Measurements from ENCODE around the gene PNCK. TPM values are rescaled to one million over a fixed set of nuclear protein-coding genes. Genes with fewer than 3 reads are reported as not detected.

The PNCK gene
- total and polyA plus RNA-seq, 10 of the 15 experiments (the other 5 are each of a cell fraction or from before 2014, with no cell fraction given), result 0.21 to 0.67 (median 0.54) TPM; not detected in 7

GRCh38 chrX:153645151-153645550 is 28.5 kb downstream of the PNCK start (continued):
- no peak for TF ChIP-seq ZBTB11 (CRISPR knock-in tag; IDR thresholded peaks at IDR 0.05)
- TF ChIP-seq CEBPB (IDR thresholded peaks at IDR 0.05; ENCODE audit: borderline replicate concordance in 1 of 2, low read depth in 2 of 2, low read length in 2 of 2), result no peak
- TF ChIP-seq SRF (IDR thresholded peaks at IDR 0.05; ENCODE audit: low read depth in 2 of 2, low read length in 2 of 2), result no peak
- no peak for TF ChIP-seq TCF7 (IDR thresholded peaks at IDR 0.05; ENCODE audit: borderline replicate concordance)
- TF ChIP-seq ELK1 (IDR thresholded peaks at IDR 0.05; ENCODE audit: low read depth, low read length), result no peak
- TF ChIP-seq EP300 (IDR thresholded peaks at IDR 0.05; ENCODE audit: borderline replicate concordance in 1 of 2, control insufficient read depth in 1 of 2, low read depth in 2 of 2, low read length in 2 of 2), result no peak
- TF ChIP-seq SKIL (IDR thresholded peaks at IDR 0.05; ENCODE audit: low read depth, poor library complexity, severe bottlenecking), result no peak
